Measurements from ENCODE around the gene CACNA2D1.

GRCh38 chr7:82109288-82109687 is 334.3 kb downstream of the CACNA2D1 start:
- TF ChIP-seq CTCF (IDR thresholded peaks at IDR 0.05) = no peak
- TF ChIP-seq ZFX (IDR thresholded peaks at IDR 0.05; ENCODE audit: borderline replicate concordance) = no peak

Measured in 22Rv1 (cell line).